ENCODE results near the gene MLLT6.

The MLLT6 gene

DNA sequence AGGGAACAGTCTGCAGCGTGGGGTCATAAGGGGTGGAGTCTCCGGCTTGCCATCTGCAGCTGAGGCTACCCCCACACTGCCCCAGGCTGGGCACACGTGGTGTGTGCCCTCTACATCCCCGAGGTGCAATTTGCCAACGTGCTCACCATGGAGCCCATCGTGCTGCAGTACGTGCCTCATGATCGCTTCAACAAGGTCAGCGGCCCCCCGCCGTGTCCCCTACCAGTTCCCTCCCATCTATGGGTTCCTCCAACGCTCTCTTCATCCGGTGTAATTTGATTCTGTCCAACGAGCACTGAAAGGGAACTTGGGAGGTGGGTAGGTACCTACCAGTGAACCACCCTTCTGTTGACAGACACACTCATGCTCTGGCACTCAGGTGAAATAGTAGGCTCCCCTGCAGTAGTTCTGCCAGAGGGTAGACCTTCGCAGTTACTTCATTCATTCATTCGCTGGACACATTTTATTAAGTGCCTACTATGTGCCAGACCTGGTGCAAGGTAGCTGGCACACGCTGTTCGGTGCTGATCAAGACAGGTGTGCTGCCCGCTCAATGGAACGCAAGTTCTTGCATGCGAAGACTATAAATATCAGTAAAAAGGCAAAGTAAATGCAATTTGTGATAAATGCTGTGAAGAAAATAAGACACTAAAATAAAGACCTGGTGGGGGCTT lies 2.7 kb downstream of the MLLT6 start:
- in situ Hi-C loops (cut with HindIII; ENCODE audit: low sequenced_read_pairs) = no loop called here
- DNase-seq (ENCODE audit: low read depth) = no peak
- H3K4me3 ChIP-seq (ENCODE audit: low read depth, low read length) = no peak overlapping the region
- TF ChIP-seq, protein P1, sequence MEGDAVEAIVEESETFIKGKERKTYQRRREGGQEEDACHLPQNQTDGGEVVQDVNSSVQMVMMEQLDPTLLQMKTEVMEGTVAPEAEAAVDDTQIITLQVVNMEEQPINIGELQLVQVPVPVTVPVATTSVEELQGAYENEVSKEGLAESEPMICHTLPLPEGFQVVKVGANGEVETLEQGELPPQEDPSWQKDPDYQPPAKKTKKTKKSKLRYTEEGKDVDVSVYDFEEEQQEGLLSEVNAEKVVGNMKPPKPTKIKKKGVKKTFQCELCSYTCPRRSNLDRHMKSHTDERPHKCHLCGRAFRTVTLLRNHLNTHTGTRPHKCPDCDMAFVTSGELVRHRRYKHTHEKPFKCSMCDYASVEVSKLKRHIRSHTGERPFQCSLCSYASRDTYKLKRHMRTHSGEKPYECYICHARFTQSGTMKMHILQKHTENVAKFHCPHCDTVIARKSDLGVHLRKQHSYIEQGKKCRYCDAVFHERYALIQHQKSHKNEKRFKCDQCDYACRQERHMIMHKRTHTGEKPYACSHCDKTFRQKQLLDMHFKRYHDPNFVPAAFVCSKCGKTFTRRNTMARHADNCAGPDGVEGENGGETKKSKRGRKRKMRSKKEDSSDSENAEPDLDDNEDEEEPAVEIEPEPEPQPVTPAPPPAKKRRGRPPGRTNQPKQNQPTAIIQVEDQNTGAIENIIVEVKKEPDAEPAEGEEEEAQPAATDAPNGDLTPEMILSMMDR (IDR thresholded peaks at IDR 0.05; ENCODE audit: low read depth, low read length, missing control alignments) = no peak

DNA sequence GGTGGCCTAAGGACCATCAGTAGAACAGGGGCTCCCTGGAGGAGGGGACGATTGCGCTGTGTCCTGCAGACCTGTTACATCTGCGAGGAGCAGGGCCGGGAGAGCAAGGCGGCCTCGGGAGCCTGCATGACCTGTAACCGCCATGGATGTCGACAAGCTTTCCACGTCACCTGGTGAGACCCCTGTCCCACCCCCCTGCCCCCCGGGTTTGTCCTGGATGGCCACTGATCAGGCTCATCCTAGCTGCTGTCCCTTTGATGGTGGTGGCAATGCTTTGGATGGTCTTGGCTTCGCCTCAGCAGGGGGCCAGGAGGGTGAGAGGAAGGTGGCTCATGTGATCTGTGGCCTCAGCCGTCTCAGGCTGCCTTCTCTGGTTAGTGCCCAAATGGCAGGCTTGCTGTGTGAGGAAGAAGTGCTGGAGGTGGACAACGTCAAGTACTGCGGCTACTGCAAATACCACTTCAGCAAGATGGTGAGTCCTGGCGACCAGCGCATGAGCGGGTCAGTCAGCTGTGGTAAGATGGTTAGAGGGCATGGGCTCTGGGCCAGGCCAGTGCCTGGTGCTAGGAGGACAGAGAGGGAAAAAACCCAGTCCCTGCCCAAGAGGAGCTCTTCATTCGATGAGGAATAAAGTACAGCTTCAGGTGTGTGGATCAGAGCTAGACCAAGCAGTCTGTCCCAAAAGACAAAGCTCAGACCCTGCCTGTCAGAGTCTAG lies 4.2 kb downstream of the MLLT6 start:
- TF ChIP-seq, protein P1 (IDR thresholded peaks at IDR 0.05; ENCODE audit: low read depth, low read length, missing control alignments) = no peak
- H3K4me3 ChIP-seq (ENCODE audit: low read depth, low read length) = no peak overlapping the region
- no peak for DNase-seq (ENCODE audit: low read depth)
- in situ Hi-C loops (cut with HindIII; ENCODE audit: low sequenced_read_pairs) = no loop called here

DNA sequence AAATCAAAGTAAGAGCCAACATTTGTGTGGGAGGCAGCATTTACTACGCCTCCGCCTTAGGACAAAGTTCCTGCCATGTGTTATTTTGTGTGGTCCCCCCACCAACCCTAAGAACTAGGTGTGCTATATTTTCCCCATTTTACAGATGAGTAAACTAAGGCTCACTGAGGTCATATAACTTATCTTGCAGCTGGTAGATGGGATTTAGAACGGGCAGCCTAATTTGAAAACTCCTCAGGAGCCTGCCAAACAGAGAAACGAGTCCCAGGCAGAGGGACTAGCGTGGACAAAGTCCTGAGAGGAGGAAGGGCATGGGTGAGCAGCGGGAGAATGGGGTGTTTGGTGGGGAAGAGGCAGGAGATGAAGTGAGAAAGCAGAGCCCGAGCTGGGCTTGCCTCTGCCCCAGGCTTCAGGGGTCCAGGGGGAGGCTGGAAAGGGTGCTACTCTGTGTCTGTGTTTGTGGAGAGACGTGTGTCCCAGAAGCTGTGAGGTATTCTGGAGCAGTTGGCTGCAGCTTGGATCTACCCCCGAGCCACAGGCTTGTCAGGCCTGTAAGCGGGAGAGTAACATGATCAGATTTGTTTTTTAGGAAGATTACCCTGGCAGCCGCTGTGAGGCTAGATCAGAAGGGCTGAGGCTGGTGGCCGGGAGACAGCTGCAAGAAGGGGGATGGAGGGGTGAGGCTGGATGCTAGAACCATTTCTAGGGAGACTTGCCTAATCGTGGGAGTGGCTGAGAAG lies 5.0 kb downstream of the MLLT6 start:
- no peak for DNase-seq (ENCODE audit: low read depth)
- H3K4me3 ChIP-seq (ENCODE audit: low read depth, low read length) = no peak overlapping the region
- TF ChIP-seq, protein P1 (IDR thresholded peaks at IDR 0.05; ENCODE audit: low read depth, low read length, missing control alignments) = no peak
- in situ Hi-C loops (cut with HindIII; ENCODE audit: low sequenced_read_pairs) = no loop called here

DNA sequence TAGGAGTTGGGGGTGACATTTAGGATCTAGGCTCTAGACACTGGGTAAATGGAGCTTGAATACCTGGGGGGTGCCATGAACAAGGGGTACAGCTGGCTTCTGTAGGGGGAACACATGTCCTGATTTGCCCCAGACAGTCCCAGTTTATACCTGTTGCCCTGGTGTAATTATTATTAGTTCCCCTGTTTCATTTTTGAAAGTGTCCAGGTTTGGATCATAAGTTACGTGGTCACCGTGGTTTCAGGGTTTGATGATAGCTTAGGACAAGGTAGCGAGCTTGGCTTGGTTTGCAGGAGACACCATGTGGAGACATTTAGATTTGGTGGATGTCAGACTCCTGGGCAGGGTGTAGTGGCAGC lies 5.5 kb downstream of the MLLT6 start:
- in situ Hi-C loops (cut with HindIII; ENCODE audit: low sequenced_read_pairs) = no loop called here
- DNase-seq (ENCODE audit: low read depth) = no peak
- no peak overlapping the region for H3K4me3 ChIP-seq (ENCODE audit: low read depth, low read length)

GRCh38 chr17:38710985-38711384 lies 5.9 kb downstream of the MLLT6 start:
- H3K4me3 ChIP-seq (ENCODE audit: low read depth, low read length) = no peak overlapping the region
- TF ChIP-seq, protein P1 (IDR thresholded peaks at IDR 0.05; ENCODE audit: low read depth, low read length, missing control alignments) = no peak
- in situ Hi-C loops (cut with HindIII; ENCODE audit: low sequenced_read_pairs) = no loop called here
- no peak for DNase-seq (ENCODE audit: low read depth)

More for the DNA sequence above, 5.5 kb downstream of the MLLT6 start:
- TF ChIP-seq, protein P1 (IDR thresholded peaks at IDR 0.05; ENCODE audit: low read depth, low read length, missing control alignments) = no peak

- TF ChIP-seq, protein P1 (IDR thresholded peaks at IDR 0.05; ENCODE audit: low read depth, low read length, missing control alignments) = no peak
- H3K4me3 ChIP-seq (ENCODE audit: low read depth, low read length) = no peak overlapping the region
- DNase-seq (ENCODE audit: low read depth) = no peak
- in situ Hi-C loops (cut with HindIII; ENCODE audit: low sequenced_read_pairs) = no loop called here
Measured at GRCh38 chr17:38711792-38712571, 6.9 kb downstream of the MLLT6 start.

Measured in astrocyte of the cerebellum (primary cell).